ENCODE results near the gene NNMT.

NNMT gene

DNA sequence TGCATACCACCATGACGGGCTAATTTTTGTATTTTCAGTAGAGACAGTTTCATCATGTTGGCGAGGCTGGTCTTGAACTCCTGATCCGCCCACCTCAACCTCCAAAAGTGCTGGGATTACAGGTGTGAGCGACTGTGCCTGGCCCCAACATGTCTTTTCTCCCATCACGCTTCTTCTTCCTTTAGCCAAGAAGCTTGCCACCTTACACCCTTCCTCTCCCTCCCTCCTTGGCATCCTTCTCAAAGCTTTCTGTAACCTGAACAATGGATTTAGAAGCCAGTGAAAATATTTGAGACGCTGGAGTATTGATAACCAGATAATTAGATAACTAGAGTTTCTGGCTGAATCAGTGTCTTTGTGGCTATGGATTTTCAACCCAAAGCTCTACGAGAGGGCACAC, 11.3 kb upstream of the NNMT start:
- no peak for DNase-seq (ENCODE audit: low spot score)

DNA sequence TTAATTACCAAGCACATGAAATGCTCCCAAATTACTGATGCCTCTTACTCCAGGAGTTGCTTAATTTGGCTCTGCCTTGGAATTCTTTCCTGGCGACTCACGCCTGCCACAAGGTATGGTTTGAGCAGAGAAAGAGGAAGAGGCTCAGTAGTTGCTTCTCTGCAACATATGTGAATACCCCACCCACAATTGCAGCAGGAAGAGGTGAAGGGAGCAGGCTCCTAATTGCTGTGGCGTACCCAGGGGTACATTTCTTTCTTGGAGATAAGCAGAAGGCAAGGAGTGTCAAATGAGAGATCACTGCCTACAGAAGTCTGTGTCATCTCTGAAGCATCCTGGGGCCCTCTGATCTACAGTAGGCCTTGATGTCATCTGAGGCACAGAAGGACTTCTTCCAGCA, 10.6 kb upstream of the NNMT start:
- no peak for DNase-seq (ENCODE audit: low spot score)

DNA sequence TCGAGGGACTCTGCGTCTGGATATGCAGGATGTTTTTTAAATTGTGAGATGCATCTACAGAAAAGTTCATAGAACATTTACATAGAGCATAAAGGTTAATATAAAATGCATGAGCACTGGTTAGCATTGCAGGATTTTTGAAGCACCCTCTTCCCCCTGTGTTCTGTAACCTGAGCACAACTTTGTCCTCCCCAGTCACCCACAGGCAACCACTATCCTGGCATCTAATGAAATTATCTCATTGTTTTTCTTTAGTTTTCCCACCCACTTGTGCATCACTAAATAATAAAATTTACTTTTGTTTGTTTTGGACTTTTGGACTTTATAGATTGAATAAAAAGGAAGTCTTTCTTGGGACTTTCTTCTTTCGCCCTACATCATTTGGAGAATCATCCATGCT, 10.0 kb upstream of the NNMT start:
- no peak for DNase-seq (ENCODE audit: low spot score)

DNA sequence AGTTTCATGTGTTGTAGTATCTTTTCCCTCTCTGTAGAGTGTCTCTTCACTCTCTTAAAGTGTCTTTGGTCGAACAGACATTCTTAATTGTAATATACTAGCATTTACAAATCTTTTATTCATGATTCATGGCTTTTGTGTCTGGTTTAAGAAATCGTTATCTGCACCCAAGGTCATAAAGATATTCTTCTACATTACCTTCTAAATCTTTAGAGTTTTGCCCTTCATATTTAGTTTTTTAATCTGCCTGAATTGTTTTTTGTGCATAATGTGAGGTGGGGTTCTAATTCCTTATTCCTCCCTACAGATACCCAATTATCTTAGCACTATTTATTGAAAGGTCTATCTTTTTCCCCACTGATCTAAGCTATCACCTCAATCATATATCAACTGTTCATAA, 9.0 kb upstream of the NNMT start:
- DNase-seq (ENCODE audit: low spot score) = no peak

DNA sequence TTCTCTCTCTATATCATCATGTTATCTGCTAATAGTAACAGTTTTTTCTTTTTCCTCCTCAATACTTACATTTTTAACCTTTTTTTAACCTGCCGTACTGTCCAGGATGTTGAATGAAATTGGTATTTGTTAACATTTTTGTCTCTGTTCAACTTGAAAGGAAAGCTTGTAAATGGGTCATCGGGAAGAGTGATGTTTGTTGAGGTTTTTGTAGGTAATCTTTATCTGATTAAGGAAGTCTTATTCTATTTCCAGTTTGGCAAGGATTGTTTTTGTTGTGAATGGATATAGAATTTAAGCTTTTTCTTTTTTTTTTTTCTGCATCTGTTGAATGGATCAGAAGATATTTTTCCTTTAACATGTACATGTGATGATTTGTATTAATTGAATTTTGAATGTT, 8.1 kb upstream of the NNMT start:
- DNase-seq (ENCODE audit: low spot score) = no peak

DNA sequence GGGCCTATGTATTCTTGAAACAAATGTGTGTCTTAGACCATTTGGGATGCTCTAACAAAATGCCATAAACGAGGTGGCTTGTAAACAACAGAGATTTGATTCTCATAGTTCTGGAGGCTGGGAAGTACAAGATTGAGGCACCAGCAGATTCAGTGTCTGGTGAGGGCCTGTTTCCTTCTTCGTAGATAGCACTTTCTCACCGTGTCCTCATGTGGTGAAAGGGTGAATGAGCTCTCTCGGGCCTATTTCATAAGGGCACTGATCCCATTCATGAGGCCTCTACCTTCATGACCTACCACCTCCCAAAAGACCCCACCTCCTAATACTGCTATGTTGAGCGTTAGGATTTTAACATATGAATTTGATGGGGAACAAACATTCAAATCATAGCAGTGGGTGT, 6.4 kb upstream of the NNMT start:
- no peak for DNase-seq (ENCODE audit: low spot score)

DNA sequence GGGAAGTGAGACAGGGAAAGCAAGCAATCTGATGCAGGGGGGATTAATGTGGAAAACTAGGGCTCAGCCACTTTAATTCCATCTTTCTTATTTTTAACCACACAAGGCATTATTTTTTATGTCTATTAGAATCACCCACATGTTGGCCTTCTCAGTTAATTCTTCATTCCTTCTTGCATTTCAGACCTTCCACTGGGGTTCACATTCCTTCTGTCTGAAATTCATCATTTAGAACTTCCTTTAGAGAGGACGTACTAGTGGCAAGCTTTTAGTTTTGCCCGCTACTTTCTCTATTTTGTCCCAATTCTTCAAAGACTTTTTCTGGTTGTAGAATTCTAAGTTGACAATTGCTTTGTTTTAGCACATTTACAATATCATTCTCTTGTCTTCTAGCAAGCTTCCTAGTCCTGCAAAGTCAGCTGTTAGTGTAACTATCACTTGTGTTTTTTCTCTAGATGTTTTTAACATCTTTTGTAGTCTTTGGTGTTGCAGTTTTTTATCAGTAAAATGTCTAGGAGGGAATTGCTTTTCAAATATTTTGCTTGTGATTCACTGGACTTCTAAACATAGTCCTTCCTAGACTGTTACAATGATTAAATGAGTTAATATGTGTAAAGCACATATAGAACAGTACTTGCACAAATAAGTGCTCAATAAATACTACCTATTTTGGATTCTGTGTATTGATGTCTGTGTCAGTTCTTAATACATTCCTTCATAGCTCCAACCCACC, 5.5 kb upstream of the NNMT start:
- DNase-seq (ENCODE audit: low spot score) = no peak

DNA sequence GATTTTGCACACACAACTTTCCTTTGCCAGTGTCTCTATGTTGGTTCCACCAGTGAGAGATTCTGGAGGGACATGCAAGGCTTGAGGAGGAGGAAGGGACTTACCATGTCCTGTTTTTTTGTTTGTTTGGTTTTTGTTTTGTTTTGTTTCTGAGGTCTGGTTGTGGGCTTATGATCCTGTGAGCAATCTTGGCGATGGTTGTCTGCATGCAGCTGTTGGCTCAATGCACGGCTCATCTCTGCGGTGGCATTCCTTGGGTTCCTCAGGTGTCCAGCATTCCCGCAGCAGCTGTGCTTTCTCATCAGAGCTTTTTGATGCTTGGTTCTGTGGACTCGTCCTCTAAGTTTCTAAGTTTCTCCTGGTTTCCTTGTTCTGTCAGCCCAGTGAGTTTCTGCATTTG, 4.8 kb upstream of the NNMT start:
- no peak for DNase-seq (ENCODE audit: low spot score)

DNA sequence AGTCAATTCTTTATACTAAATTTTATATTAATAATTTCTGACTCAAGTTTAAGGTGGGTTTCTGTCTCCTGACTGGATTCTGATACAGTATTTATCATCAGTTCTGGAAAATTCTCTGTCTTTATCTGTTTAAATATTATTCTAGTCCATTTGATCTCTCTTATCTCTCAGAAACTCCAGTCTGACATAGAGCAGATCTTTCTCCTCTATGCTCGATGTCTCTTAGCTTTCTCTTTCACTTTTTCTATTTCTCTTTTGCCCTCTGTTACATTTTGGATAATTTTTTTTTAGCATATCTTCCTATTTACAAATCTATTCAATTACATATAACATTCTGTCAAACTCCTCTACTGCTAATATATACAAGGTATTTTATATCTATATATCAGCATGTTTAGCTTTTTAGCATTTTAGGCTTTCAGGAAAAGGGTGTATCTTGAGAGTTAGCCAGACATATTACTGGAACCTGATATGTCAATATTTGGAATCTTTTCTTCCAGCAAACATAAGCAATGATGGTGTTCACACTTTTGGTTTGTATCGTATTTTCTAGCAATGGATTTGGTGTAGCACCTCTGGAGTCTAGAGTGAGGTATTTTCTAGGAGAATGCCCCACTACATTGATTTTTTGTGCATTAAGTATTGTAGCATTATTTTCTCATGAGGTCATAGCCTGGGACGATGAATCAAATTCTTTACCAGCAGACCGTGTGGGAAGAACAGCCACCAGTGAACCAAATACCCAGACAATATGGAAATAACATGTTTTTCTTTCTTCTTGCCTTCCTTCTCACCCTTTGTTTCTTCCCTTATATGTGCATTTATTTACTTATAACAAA, 4.1 kb upstream of the NNMT start:
- no peak for DNase-seq (ENCODE audit: low spot score)

DNA sequence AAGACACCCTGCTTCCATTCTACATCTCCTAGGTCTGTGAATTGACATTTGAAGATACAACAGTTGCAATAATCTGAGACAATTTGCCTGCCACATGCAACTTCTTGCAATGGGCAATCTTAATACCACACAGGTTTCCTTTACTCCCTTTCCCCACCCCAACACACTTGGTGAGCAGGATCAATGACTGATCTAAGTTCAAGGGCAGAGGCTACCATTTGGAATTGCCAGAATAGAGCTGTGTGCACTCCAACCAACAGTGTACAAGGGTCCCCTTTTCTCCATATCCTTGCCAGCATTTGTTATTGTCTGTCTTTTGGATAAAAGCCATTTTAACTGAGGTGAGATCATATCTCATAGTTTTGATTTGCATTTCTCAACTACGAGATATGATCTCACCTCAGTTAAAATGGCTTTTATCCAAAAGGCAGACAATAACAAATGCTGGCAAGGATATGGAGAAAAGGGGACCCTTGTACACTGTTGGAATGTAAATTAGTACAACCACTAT, 2.9 kb upstream of the NNMT start:
- DNase-seq (ENCODE audit: low spot score) = no peak

DNA sequence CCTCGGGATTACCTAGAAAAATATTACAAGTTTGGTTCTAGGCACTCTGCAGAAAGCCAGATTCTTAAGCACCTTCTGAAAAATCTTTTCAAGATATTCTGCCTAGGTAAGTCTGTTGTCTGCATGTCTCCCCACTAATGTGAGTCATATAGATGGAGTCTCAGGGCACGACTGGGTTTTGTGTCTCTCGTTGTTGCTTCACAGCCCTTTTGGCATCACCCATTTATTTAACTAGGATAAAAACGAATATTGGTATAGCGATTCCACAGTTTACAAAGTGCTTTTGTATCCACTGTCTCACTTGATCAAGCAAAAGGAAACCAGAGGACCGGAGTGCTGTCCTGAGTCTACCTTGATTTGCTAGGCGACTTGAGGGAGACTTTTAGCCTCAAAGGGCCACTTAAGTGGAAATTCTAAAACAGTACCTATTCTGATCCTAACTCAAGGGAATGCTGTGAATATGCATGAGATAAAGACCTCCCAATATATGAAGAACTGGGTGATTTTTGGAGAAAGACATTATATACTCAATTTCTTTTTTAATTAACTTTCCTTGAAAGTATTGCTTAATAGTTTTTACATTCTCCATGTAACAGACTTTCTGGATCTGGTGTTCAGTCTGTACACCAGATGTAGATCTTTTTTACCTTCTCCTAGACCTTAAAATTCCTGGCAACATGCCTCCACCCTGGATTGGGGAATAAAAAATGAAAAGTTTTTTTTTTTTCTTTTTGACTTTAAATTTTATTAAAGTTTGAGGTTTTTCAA, 590 bp downstream of the NNMT start:
- DNase-seq (ENCODE audit: low spot score) = no peak

DNA sequence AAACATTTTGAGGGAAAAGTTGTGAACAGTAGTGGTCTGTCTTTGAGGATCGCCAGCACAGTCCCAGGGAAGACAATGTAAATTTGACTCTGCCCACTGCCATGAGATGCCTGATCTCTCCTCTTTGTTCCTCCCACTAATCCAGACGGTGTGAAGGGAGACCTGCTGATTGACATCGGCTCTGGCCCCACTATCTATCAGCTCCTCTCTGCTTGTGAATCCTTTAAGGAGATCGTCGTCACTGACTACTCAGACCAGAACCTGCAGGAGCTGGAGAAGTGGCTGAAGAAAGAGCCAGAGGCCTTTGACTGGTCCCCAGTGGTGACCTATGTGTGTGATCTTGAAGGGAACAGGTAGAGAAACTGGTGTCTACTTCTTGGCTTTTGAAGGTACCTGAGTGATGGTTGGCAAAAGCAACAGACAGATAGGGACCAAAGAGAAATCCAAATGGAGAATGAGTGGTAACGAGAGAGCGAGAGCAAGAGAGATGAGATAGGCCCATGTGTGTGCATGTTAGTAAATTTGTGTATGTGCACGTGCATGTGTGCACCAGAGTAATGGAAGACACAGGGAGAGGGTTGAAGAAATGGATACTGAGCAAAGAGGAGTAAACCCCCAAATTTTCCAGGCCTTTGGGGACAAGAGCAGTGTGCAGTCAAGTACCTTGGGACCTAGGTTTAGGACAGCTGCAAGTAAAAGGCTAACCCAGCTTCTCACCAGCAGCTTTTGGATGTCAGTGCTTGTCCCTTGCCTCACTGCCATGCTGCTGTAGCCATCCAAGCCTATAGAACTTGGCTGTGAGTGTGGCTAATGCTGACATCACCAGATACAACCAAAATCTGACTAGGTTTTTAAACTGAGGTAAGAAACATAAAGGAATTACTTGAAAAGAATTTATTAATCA, 1.9 kb downstream of the NNMT start:
- no peak for DNase-seq (ENCODE audit: low spot score)

DNA sequence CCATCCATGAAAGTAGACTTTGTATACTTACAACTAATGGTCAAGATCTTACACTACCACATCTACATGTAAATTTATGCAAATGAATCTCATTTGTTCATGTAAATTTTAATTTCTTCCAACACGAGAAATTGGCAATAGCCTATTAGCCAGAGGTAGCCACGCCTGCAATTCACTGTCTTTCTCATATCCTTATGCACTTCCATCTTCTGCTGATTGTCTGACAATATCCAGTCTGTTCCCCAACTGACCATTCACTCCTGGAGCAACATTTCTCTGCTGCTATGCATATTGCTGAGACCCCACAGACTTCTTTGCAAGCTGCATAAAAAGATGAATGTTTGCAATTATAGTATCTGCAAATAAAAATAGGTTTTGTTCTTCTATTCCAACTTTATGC, 2.5 kb downstream of the NNMT start:
- no peak for DNase-seq (ENCODE audit: low spot score)

DNA sequence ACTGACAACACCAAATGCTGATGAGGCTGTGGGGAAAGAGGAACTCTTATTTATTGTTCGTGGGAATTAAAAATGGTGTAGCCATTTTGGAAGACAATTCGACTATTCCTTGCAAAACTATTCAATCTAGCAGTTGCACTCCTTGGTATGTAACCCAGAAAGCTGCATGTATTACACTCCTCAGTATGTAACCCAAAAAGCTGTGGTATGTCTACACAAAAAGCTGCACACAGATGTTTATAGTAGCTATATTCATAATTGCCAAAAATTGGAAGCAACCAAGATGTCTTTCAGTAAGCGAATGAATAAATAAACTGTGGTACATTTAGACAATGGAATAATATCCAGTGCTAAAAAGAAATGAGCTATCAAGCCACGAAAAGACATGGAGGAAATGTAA, 4.9 kb downstream of the NNMT start:
- no peak for DNase-seq (ENCODE audit: low spot score)

DNA sequence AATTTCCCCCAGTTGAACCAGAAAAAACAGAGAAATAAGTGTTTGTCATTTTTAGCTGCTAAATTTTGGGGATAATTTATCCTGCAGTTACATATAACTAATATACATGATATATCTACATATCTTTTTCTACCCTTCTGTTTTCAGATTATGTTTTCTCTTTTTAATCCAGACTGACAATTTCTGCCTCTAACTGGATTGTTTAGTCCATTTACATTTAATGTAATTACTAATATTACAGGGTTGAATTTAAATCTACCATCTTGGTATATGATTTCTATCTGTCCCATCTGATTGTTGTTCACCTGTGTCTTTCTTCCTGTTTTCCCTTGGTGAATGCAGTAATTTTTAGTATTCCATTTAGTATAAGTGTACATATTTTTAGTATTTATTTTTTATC, 5.7 kb downstream of the NNMT start:
- no peak for DNase-seq (ENCODE audit: low spot score)

DNA sequence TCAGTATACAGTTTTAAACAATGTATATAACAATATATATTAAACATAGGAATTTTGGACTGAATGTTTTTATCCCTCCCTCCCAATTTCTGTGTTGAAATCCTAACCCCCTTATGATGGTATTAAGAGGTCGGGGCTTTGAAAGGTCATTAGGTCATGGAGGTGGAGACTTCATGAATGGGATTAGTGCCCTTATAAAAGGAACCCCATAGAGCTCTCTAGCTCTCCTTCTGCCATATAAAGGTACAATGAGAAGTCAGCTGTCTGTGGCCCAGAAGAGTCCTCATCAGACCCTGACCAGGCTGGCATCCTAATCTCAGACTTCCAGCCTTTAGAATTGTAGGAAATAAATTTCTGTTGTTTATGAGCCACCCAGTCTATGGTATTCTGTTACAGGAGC, 6.5 kb downstream of the NNMT start:
- no peak for DNase-seq (ENCODE audit: low spot score)

DNA sequence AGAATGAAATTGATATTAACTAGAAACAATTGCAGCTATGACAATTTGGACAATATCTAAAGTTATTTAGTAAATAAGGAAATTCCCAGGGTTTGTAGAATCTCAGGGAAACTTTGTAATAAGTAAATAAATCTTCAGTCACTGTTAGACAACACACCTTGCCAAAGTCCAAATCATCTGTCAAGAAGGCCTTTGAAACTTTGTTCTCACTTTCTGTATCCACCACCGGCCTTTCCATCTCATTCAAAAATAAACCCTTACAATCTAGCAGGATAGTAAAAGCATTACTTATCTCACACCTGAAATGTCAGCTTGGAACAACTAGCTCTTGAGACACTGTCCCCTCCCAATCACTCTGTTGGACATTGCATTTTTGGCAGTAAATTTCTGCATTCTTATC, 7.9 kb downstream of the NNMT start:
- DNase-seq (ENCODE audit: low spot score) = no peak

DNA sequence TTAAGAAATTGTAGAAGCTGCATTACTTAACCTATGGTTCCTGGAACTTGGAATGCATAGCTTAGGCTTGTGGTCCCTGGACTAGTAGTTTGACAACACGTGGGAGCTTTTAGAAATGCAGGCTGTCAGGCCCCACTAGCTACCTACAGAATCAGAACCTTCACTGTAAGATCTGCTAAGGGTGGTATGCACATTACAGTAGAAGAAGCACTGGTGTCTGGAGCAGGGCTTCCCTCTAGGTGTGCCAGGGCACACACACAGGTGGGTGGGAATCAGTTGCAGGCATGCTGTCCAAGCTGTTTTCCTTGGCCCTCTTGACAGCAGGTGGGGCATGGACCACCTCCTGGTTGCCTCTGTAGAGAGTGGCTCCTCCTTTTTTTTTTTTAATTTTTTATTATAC, 8.8 kb downstream of the NNMT start:
- DNase-seq (ENCODE audit: low spot score) = no peak

DNA sequence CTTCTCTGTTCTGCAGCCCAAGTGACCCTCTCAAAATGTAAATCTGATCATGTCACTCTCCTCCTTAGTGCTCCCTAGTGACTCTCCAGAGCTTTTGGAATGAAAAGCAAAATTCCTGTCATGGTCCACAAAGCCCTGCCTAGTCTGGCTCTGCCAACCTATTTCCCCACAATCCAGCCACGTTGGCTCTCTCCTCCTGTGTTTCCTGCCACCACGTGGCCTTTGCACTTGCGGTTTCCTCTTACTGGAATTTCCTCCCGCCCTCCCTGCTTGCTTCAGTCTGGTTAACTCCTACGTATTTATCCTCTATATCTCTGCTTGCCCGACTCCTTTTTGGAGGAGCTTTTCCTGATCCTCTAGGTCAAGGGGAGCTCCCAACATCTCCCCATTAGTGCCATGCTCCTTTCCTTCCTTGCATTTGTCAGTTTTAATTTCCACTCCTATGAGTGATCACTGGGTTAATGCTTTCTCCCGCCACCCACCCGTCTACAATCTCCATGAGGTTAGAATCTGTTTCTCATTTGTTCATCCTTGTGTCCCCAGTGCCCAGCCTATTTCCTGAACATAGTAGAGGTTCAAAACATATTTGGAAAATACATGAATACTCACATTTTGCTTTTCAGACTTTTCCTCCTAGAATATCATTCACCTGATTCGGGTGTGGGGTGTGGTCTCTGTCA, 11.5 kb downstream of the NNMT start:
- DNase-seq (ENCODE audit: low spot score) = no peak

DNA sequence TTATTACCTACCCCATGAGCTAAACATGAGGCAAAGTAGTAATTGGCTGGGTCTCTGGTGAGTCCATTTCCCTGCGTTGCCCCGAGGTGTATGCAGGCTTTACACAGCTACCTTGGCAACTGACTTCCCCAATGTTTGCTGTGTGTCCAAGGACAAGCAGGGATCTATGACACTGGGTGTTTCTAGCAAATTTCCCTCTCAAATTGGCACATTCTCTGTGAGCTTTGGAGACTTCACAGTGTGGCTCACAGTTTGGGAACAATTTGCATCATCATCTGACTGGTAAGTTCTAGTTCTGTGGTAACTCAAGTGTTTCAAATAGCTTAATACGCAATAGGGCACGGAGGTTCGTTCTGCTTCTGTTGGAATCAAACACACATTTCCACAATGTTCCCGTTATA, 12.5 kb downstream of the NNMT start:
- DNase-seq (ENCODE audit: low spot score) = no peak

DNA sequence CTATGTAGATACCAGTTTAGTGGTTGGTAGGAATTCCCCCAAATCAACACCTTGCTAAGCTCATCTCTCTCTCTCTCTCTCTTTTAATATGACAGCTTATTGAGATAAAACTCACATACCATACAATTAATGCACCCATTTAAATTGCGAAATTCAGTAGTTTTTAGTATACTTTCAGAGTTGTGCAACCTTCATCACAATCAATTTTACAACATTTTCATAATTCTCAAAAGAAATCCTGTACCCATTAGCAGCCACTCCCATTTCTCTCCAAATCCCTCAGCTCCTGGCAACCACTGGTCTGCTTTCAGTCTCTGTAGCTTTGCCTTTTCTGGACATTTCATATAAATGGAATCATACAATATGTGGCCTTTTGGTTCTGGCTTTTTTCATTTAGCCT, 13.3 kb downstream of the NNMT start:
- no peak for DNase-seq (ENCODE audit: low spot score)

Measured in cerebellar cortex (tissue), 1 donor.